SK-N-SH treated with all-trans-retinoic acid at 6 μM for 48 hours (cell line): Measurements from ENCODE around the gene CELF4.

ENCODE experiments used
- ARNTL ChIP-seq: fragments of 450-650 bp; formaldehyde crosslinking; IDR thresholded peaks from 2 replicates; pipeline ENCODE4 v1.5.0; 2020; ENCODE audit warnings: low read depth, mild to moderate bottlenecking, moderate library complexity, borderline replicate concordance
- CSRNP3 ChIP-seq: fragments of 250-450 bp; sonication (Bioruptor Pico); IDR thresholded peaks from 2 replicates; pipeline ENCODE4 v1.5.1; 2021; ENCODE audit warnings: mild to moderate bottlenecking, moderate library complexity
- ESRRG ChIP-seq: fragments of 250-450 bp; sonication (Bioruptor Pico); IDR thresholded peaks from 2 replicates; pipeline ENCODE4 v1.6.1; 2021; ENCODE audit warnings: mild to moderate bottlenecking
- GLIS3 ChIP-seq: fragments of 250-450 bp; sonication (Bioruptor Pico); IDR thresholded peaks from 2 replicates; pipeline ENCODE4 v1.5.0; 2020; ENCODE audit warnings: mild to moderate bottlenecking, moderate library complexity
- ISL1 ChIP-seq: fragments of 250-450 bp; sonication (Bioruptor Pico); IDR thresholded peaks from 2 replicates; pipeline ENCODE4 v2.1.2; 2022; ENCODE audit warnings: mild to moderate bottlenecking, moderate library complexity
- ZNF70 ChIP-seq: fragments of 450-650 bp; formaldehyde crosslinking; IDR thresholded peaks from 2 replicates; pipeline ENCODE4 v1.5.0; 2020; ENCODE audit warnings: mild to moderate bottlenecking, moderate library complexity

DNA sequence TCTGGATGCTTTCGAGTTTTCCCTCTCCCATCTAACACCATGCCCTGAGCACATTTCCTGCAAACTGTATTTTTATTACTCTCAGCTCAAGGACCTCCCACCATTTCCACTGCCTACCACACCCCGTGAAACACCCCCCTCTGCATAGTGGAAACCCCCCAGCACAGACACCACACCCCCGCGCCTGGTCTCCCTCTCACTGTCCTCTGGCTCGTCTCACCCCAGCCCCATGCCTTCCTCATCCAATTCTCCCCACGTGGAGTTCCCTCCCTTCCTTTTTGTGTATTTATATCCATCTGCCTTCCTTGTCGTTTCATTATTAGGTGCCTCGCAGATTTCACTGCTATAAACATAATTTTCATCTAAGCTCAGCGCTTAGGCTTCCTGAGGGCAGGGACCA, 307.5 kb downstream of the CELF4 start:
- TF ChIP-seq ARNTL (CRISPR knock-in tag) (no peak), CSRNP3 (CRISPR knock-in tag) (no peak), ZNF70 (CRISPR knock-in tag) (no peak), ISL1 (no peak), GLIS3 (CRISPR knock-in tag) (no peak), ESRRG (CRISPR knock-in tag) (no peak)
